Caco-2 (cell line): ENCODE data around the gene PGS1. TPM values are rescaled to one million over a fixed set of nuclear protein-coding genes. Genes with fewer than 3 reads are reported as not detected.

Experiments used
- BruUV-seq: library from RNA; stranded (reverse); fragments of 400-500 nt; replicated peaks from 2 replicates; lab custom pipeline; 2021; lab: Mats Ljungman, UMichigan
- CTCF ChIA-PET: fragments of 300-600 bp; sonication (Branson Sonifier 250); formaldehyde crosslinking; loops from one replicate; lab custom pipeline; 2022; ENCODE audit warnings: antibody characterized with exemption; lab: Charles Lee
- POLR2A ChIA-PET: fragments of 300-600 bp; sonication (Branson Sonifier 250); formaldehyde crosslinking; loops from one replicate; lab custom pipeline; 2022; ENCODE audit warnings: antibody characterized with exemption; lab: Charles Lee
- DNase-seq, 2 experiments: peaks; one replicate each; pipeline versions ENCODE4 v3.0.0 to v3.0.0-alpha.2; 2020 to 2022
- H3K27me3 ChIP-seq: replicated peaks from 2 replicates; pipeline ENCODE4 v1.6.0; 2011; ENCODE audit warnings: low read length; ENCODE audit not compliant: control insufficient read depth, insufficient read depth
- H3K36me3 ChIP-seq: 2 replicates; pipeline ENCODE4 v1.5.1; 2011; ENCODE audit warnings: low read length; ENCODE audit not compliant: control insufficient read depth, insufficient read depth
- H3K4me1 ChIP-seq: fragments of 250-450 bp; sonication (Bioruptor Pico); 2 replicates; pipeline ENCODE4 v1.5.1; 2020; ENCODE audit warnings: mild to moderate bottlenecking
- H3K4me3 ChIP-seq: 2 replicates; pipeline ENCODE4 v1.5.1; 2011; ENCODE audit warnings: low read depth, mild to moderate bottlenecking, control low read depth, low read length
- H3K9me3 ChIP-seq: fragments of 250-450 bp; sonication (Bioruptor Pico); 2 replicates; pipeline ENCODE4 v1.5.1; 2020; ENCODE audit warnings: mild to moderate bottlenecking, moderate library complexity
- H3K27ac Mint-ChIP-seq: one replicate; pipeline ENCODE4 v1.8.0; 2022; ENCODE audit warnings: mixed read lengths; ENCODE audit not compliant: unreplicated experiment
- H3K27me3 Mint-ChIP-seq: one replicate; pipeline ENCODE4 v1.8.0; 2022; ENCODE audit warnings: mixed read lengths; ENCODE audit not compliant: insufficient read depth, unreplicated experiment
- H3K36me3 Mint-ChIP-seq: one replicate; pipeline ENCODE4 v1.8.0; 2022; ENCODE audit warnings: mild to moderate bottlenecking, mixed read lengths; ENCODE audit not compliant: insufficient read depth, unreplicated experiment
- H3K4me1 Mint-ChIP-seq: one replicate; pipeline ENCODE4 v1.8.0; 2022; ENCODE audit warnings: low read depth, mixed read lengths; ENCODE audit not compliant: unreplicated experiment
- H3K4me3 Mint-ChIP-seq: one replicate; pipeline ENCODE4 v1.8.0; 2022; ENCODE audit warnings: mild to moderate bottlenecking, moderate library complexity, mixed read lengths; ENCODE audit not compliant: unreplicated experiment
- H3K9me3 Mint-ChIP-seq: one replicate; pipeline ENCODE4 v1.8.0; 2022; ENCODE audit warnings: mixed read lengths; ENCODE audit not compliant: unreplicated experiment
- CTCF ChIP-seq, 2 experiments: fragments of 200-600 bp in 1 of 2; IDR thresholded peaks; 1 replicate in 1 of 2; 2 replicates in 1 of 2; pipeline versions ENCODE4 v1.5.1 to v1.8.0; 2011 to 2022; ENCODE audit warnings: antibody characterized with exemption in 1 of 2, control low read depth in 1 of 2, inconsistent platforms in 1 of 2, low read depth in 1 of 2, low read length in 1 of 2, mild to moderate bottlenecking in 1 of 2, moderate library complexity in 1 of 2; ENCODE audit not compliant: insufficient read depth in 1 of 2, severe bottlenecking in 1 of 2, unreplicated experiment in 1 of 2
- intact Hi-C: fragments of 100-400 bp; cut with micrococcal nuclease; formaldehyde crosslinking; loops from one replicate; pipeline ENCODE4 v1.10.0; 2022; ENCODE audit not compliant: unreplicated experiment
- total RNA-seq: library from RNA; stranded (reverse); gene quantifications from 2 replicates; pipeline ENCODE4 v1.2.3, GENCODE V29; 2022

PGS1 gene
- total RNA-seq, 1 experiment from 2014 or later = 54.1 TPM

DNA sequence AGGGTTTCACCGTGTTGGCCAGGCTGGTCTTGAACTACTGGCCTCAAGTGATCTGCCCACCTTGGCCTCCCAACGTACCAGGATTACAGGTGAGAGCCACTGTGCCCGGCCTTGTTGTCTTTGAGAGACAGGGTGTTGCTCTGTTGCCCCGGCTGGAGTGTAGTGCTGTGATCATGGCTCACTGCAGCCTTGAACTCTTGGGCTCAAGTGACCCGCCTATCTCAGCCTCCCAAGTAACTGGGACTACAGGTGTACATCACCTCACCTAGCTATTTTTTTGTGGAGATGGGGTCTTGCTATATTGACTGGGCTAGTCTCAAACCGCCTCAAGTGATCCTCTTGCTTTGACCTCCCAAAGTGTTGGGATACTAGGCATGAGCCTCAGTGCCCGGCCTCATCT, 68.4 kb downstream of the PGS1 start:
- no peaks in the 10 kb centered on the region for H3K4me1 ChIP-seq
- Mint-ChIP-seq H3K36me3 (peaks cover 4% of the 10 kb centered on the region), H3K9me3 (no peaks in the 10 kb centered on the region), H3K27me3 (no peaks in the 10 kb centered on the region), H3K27ac (no peak overlapping the region), H3K4me1 (no peaks in the 10 kb centered on the region), H3K4me3 (no peak overlapping the region)
- ChIA-PET CTCF (no interaction called here), POLR2A (interaction anchor here (0.6 kb wide), 1 partner anchor 39 kb away, joined by 12 read pairs; no protein-coding TSS in a partner anchor)
- intact Hi-C loops = no loop called here
- no peaks in the 10 kb centered on the region for H3K27me3 ChIP-seq
- H3K4me3 ChIP-seq = no peak overlapping the region
- BruUV-seq = no TSS peak
- no peak for DNase-seq
- TF ChIP-seq CTCF (IDR thresholded peaks at IDR 0.05; ENCODE audit: insufficient read depth in 1 of 2, low read depth in 1 of 2, low read length in 1 of 2, severe bottlenecking in 1 of 2, unreplicated experiment in 1 of 2) = no peak
- peaks cover 4% of the 10 kb centered on the region; the same call in 1 of the 2 replicates for H3K9me3 ChIP-seq
- H3K36me3 ChIP-seq = no peaks in the 10 kb centered on the region

DNA sequence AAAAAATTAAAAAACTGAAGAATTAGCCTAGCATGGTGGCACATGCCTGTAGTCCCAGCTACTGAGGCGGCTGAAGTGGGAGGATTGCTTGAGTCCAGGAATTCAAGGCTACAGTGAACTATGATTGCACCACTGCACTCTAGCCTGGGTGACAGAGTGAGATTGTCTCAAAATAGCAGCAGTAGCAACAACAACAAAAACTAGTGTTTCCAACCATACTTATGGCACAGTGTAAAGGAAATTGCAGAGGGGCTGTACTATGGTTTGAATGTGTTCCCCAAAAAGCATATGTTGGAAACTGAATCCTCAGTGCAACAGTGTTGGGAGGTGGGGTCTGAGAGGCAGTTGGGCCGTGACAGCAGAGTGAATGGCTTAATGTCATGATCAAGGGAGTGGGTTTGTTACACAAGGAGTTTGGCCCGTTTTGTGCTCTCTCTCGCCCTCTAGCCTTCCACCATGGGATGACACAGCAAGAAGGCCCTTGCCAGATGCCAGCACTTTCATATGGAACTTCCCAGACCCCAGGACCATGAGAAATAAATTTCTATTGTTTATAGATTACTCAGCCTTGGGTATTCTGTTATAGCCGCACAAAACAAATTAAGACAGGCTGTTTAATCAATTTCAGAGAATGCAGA, 70.0 kb downstream of the PGS1 start:
- H3K36me3 ChIP-seq = no peaks in the 10 kb centered on the region

DNA sequence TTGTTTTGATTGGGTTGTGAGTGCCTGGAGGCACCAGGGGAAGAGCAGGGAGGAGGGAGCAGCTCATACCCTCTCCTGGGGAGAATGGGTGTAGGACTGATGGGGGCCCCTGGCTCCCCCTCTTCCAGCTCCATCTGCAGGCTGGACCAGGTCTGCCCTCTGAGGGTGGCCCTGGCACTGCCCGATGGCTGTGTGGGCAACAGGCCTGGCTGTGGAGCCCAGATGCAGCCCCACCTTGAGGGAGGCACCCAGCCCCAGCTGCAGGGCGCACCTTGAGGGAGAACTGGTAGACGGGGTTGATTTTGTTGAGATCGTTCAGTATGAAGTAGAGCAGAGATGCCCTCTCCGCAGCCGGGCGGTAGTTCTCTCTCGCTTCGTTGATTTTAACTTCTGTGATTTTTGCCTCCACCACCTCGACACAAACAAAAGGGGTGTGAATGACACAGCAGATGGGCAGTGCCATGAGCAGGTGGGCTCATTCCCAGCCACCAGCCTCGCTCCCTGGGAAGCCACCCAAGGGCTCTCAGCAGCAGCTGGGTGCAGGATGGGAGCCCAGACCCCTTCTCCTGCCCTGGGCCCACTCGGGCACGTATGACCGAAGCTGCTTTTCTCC, 71.6 kb downstream of the PGS1 start:
- DNase-seq = no peak
- Mint-ChIP-seq H3K36me3 (peaks cover 4% of the 10 kb centered on the region), H3K9me3 (no peaks in the 10 kb centered on the region), H3K4me1 (no peaks in the 10 kb centered on the region), H3K4me3 (no peak overlapping the region), H3K27ac (no peak overlapping the region), H3K27me3 (no peaks in the 10 kb centered on the region)
- TF ChIP-seq CTCF (IDR thresholded peaks at IDR 0.05; ENCODE audit: insufficient read depth in 1 of 2, low read depth in 1 of 2, low read length in 1 of 2, severe bottlenecking in 1 of 2, unreplicated experiment in 1 of 2) = no peak
- H3K9me3 ChIP-seq = peaks cover 4% of the 10 kb centered on the region; the same call in 1 of the 2 replicates
- no peaks in the 10 kb centered on the region for H3K27me3 ChIP-seq
- intact Hi-C loops = no loop called here
- POLR2A ChIA-PET = no interaction called here
- H3K4me1 ChIP-seq = no peaks in the 10 kb centered on the region
- H3K36me3 ChIP-seq = no peaks in the 10 kb centered on the region
- H3K4me3 ChIP-seq = no peak overlapping the region
- CTCF ChIA-PET = no interaction called here
- no TSS peak for BruUV-seq

More for the DNA sequence above, 70.0 kb downstream of the PGS1 start:
- Mint-ChIP-seq H3K4me3 (no peak overlapping the region), H3K4me1 (no peaks in the 10 kb centered on the region), H3K27me3 (no peaks in the 10 kb centered on the region), H3K9me3 (no peaks in the 10 kb centered on the region), H3K27ac (no peak overlapping the region), H3K36me3 (peaks cover 4% of the 10 kb centered on the region)
- ChIA-PET CTCF (interaction anchor here (0.7 kb wide), 1 partner anchor 140 kb away, joined by 3 read pairs; no protein-coding TSS in a partner anchor), POLR2A (no interaction called here)
- no TSS peak for BruUV-seq
- no peak for DNase-seq
- intact Hi-C loops = no loop called here
- no peak overlapping the region for H3K4me3 ChIP-seq
- TF ChIP-seq CTCF (IDR thresholded peaks at IDR 0.05; ENCODE audit: insufficient read depth in 1 of 2, low read depth in 1 of 2, low read length in 1 of 2, severe bottlenecking in 1 of 2, unreplicated experiment in 1 of 2) = peak in 1 of 2 experiments; percentile 25
- peaks cover 4% of the 10 kb centered on the region; the same call in 1 of the 2 replicates for H3K9me3 ChIP-seq
- H3K4me1 ChIP-seq = no peaks in the 10 kb centered on the region
- no peaks in the 10 kb centered on the region for H3K27me3 ChIP-seq
